ENCODE measurements around the gene MYL6B.
A peak's percentile ranks its signal among the peaks of the same experiment; 100 is the strongest.
"Not testable (repeated sequence)": the region's sequence is repeated elsewhere in the genome, so short reads cannot be mapped to it uniquely, and the experiment has no call there.

The MYL6B gene

DNA sequence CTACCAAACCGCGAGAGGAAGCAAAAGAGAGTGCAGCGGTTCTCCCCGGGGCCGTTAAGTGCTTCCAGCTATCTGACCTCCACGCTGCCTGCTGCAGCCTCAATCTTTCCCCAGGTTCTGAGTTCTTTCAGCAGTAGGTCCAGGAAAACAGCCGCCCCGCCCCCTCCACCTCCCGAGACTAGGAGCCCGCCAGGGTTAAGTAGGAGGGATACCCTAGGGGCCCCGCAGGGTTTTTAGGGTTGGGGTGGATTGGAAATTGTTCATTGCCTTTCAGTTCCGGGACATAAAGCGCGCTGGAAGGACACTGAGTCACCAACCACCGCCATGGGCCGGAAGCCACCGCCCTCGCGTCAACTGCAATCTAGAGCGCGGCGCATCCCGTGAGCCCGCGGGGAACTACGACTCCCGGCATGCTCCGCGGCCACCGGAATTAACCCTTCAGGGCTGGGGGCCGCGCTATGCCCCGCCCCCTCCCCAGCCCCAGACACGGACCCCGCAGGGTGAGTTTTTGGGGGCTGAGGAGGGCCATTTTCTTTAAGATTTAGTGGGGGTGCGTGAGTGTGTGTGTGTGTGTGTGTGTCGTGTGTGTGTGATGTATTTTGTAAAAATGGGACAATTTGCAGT is at the start of gene MYL6B:
TSS of gene MYL6B (plus strand) at position 456 of the 624 bp plus-strand sequence. CDS start 1,332 bp downstream, outside the sequence.
- DNase-seq (ENCODE audit: low read depth) = peak; percentile 92

DNA sequence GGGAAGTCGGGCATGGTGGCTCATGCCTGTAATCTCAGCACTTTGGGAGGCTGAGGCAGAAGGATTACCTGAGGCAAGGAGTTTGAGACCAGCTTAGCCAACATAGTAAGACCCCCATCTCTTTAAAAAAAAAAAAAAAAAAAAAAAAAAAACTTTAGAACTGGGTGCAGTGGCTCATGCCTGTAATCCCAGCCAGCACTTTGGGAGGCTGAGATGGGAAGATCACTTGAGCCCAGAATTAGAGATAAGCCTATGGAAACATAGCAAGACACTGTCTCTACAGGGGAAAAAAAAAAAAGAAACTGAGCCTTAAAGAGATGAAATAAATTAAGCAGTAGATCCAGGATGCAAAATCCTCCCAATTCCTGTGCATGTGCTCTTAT is 49.7 kb upstream of the MYL6B start:
- DNase-seq (ENCODE audit: low read depth) = no peak

DNA sequence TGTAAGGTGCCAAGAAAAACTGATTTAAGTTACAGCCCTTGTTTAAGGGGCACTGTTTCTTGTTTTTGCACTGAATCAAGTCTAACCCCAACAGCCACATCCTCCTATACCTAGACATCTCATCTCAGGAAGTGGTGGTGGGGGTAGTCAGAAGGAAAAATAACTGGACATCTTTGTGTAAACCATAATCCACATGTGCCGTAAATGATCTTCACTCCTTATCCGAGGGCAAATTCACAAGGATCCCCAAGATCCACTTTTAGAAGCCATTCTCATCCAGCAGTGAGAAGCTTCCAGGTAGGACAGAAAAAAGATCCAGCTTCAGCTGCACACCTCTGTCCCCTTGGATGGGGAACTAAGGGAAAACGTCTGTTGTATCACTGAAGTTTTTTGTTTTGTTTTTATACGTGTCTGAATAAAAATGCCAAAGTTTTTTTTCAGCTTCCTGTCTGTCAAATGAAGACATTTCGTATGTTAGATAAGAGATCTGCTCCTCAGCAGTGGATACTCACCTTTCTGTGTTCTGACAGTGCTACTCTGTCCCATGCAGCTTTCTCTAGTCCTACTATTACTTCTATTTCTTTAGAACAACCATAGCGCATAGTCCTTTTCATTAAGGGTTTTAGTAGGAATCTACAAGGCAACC is 49.2 kb upstream of the MYL6B start:
- DNase-seq (ENCODE audit: low read depth) = no peak

DNA sequence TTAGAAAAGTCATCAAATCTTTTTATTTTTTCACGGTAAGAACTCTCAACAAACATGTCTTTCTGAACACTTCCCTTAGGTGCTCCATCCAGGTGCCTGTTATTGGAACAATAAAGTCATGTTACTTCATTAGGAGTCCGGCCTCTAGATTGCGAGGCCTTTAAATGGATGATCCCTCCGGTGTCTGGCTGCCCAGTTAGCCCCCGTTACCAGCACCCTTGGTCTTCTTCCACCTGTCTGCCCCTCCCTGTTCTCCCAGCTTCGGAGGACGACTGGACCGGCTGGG is 48.6 kb upstream of the MYL6B start:
- DNase-seq (ENCODE audit: low read depth) = no peak

DNA sequence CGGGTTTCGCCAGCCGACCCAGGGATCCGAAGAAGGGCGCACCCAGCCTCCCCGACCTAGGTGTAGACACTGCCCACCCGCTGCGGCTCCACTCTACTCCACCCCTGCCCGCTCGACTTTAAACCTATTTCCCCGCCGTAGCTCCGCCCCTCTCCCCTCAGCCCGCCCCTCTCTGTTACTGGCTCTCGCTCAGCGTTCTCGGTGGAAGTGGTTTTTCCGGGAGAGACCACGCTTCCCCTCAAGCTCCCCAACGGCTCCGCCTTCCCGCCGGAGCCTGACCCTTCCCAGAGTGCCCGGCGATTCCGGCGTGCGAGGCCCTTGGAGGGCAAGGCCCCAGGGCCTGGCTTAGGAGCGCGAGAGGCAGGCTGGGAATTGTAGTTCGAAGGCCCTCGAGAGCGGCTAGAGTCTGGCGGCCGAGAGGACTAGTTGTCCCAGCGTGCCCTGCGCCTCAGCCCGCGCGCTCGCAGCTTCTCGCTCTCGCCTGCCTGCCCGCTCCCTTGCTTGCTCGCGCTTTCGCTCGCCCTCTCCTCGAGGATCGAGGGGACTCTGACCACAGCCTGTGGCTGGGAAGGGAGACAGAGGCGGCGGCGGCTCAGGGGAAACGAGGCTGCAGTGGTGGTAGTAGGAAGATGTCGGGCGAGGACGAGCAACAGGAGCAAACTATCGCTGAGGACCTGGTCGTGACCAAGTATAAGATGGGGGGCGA is 48.1 kb upstream of the MYL6B start, which contains the start of gene PA2G4:
TSS of gene PA2G4 (plus strand) at position 451 of the 706 bp plus-strand sequence. CDS start at position 630, 179 bp downstream.
- peak; percentile 94 for DNase-seq (ENCODE audit: low read depth)

DNA sequence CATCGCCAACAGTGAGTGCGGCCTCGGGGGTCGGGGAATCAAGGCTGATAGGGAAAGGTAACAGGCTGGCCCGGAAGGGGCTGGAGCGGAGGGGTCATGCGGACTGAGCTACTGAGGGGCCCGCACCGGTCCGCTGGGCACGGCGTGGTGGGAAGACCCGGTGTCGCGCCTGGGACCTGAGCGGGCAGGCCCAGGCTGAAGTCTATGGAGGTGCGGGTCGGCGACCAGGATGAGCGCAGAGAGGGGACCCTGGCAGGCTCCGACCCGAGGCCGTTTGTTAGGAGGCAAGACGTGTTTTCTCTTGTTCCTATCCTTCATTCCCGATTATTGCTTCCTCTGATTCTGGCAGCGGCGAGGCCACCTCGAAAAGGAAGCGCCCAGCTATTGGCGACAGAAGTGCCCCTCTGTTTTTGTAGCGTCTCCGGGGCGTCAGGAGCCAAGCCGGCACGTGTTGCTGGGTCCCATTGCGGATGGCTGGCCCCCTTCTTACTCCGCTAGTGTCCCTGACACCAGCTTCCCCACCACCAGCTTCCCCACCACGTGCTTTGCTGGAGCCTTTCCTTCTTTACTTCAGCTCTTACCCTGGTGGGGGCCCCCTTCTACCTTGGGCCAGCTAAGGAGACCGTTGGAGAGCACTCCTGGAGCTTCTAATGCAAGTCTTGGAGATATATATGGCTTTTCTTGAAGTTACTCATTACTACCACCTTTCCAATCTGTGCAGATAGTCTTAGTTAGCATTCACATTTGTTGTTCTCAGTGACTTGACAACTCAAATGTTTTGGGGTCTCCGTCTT is 47.4 kb upstream of the MYL6B start:
- DNase-seq (ENCODE audit: low read depth) = no peak

DNA sequence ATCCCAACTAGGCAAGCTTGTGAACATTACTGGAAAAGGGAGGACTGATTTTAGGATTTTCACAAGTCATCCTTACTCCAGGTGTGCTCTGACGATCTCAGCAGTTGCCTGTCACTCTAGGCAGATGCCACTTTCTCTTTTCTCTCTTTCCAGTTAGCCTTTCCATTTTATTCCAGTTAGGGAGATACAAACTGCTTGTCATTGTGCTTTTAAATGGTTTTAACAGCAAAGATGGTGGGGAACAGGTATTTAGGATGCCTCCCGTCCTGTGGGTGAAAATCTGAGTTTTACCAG is 46.8 kb upstream of the MYL6B start:
- no peak for DNase-seq (ENCODE audit: low read depth)

DNA sequence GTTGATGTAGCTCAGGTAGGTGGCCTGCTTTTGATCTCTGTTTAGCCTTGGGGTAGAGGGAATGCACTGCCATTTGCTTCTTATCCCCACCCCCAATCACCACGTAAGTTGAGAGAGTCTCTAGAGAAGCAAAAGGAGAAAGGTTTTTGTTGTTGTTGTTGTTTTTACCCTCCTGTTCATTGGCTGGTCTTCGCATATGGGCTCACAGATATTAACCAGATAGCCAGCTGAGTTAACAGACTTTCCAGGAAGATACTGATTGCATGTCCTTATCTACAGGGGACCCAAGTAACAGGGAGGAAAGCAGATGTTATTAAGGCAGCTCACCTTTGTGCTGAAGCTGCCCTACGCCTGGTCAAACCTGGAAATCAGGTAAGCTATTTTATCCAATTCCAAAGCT is 45.1 kb upstream of the MYL6B start:
- DNase-seq (ENCODE audit: low read depth) = no peak

DNA sequence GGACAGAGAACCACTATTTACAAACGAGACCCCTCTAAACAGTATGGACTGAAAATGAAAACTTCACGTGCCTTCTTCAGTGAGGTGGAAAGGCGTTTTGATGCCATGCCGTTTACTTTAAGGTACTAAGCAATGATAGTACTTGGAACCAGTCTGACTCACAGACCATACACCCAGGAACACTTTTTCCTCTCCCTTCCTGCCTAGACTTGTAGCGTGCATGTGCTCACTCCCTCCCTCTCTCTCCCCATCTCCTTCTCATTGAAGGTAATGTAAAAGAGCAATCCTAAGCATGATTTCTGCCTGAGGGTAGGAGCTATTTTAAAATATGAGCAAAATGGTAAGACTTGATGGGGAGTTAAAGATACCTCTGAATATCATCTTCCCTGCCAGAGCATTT is 41.8 kb upstream of the MYL6B start:
- DNase-seq (ENCODE audit: low read depth) = no peak

DNA sequence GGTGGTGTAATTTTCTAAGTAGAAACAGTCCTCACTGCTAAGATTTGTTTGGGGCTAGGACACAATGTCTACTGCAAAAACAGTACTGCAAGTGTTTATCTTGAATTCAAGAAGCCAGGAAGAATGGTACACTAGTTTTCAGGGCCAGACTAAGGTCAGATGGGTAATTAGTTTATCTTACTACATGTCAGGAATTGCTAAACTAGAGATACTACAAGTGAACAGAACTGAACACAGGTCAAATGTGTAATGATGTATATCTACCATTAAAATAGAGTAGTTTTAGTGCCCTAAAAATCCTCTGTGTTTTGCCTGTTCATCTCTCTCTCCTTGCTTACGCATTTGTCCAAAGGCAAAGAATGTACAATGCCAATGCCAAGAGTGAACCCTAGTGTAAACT is 38.3 kb upstream of the MYL6B start:
- no peak for DNase-seq (ENCODE audit: low read depth)

DNA sequence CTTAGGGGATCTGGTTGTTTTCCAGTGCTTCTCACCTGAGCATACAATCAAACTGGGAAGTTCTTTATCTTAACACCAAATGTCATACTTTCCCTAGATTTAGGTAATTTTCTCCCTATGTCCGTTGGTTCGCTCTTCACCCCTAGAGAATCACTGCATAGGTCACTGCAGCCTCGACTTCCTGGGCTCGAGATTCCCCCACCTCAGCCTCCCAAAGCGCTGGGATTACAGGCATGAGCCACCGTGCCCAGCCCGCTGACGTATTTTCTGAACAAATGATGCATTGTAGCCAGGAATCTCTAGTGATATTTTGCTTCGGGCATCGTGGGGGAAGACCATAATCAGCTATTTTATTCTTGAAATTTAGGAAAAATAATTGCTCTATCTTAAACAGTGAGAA is 37.1 kb upstream of the MYL6B start:
- DNase-seq (ENCODE audit: low read depth) = no peak

DNA sequence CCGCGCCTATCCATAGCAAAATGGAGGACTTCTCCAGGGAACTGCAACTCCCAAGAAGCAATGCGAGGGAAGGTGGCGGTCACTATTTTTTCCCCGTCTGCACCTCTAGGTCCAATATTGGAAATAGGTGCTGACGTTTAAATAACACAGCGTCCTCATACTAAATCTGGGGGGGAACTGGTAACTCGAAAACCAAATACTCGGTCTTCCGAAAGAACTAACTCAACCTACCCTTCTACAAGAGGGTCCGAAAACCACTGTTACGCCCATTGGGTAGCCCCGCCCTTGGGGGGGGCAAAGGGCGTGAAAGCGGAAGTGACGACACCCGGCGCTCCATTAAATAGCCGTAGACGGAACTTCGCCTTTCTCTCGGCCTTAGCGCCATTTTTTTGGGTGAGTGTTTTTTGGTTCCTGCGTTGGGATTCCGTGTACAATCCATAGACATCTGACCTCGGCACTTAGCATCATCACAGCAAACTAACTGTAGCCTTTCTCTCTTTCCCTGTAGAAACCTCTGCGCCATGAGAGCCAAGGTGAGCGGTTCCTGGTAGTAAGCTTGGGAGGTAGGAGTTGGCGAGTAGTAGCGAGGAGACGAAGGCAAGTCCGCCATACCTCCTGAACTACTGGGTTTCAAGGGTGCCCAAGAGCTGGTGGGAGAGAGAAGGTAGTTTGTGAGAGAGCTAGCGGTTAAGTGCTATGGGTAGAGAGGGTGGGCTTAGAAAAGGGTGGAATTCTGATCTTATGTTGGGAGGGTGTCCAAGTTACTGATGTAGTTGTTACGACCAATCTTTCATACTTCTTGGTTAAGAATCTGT is 35.9 kb upstream of the MYL6B start, which contains the start of gene RPL41:
TSS of gene RPL41 (plus strand) at position 367 of the 815 bp plus-strand sequence.
- DNase-seq (ENCODE audit: low read depth) = peak; percentile 88

DNA sequence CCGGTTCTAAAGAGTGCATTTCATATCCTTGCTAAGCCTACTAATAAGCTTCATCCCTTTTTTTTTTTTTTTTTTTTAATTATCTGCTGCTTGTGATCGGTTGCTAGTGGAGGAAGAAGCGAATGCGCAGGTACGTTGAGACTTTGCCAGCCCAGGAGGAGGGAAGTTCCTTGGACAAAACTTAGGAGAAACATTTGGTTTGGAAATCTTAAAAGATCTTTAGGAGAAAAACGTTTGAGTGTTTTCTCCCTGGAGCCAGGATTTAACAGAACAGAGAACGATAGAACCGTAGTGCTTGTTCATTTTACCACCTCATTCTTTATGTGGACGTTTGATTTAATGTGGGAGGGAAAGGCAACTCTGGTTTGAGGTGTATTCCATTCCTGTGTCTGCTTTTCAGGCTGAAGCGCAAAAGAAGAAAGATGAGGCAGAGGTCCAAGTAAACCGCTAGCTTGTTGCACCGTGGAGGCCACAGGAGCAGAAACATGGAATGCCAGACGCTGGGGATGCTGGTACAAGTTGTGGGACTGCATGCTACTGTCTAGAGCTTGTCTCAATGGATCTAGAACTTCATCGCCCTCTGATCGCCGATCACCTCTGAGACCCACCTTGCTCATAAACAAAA is 35.2 kb upstream of the MYL6B start:
- not testable (repeated sequence) for DNase-seq (ENCODE audit: low read depth)

DNA sequence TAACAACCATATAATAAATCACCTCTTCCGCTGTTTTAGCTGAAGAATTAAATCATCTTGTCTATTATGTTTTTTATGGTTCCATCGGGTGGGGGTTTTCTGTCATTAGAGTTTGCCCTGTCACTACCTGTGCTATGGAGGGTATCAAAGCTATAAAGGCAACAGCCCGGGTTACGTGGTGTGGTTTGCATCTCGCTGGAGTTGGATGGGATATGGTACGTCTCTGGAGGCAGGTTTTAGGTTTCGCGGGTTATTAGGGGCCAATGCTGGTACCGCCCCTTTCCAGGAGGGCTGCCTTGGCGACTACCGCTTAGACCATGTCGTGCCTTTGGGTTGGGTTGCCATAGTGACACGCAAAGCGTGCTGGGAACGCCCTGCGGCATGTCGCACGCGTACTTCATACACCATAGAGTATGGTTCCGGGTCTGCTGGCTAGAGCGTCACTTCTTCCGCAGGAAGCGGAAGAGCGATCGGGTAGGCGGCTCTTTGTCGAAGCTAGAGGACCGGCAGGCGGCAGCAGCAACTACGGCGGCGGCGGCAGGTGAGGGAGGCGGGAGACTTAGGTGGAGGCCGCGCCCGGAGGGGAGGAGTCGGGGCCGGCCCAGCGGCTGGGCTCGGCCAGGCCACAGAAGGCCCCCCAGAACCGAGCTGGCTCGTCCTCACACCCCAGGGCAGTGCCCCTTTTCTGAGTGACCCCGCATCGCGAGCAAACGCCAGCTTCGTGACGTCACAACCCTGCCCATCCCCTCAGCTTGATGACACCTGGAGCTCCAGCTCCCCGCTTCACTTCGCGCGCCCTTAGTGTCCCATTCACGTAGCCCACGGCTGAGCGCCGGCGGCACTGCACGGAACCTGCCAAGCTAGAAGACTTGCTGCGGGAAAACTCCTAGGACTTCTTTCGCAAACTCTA is 34.4 kb upstream of the MYL6B start, which contains the start of gene ZC3H10:
TSS of gene ZC3H10 (plus strand) at position 489 of the 910 bp plus-strand sequence. CDS start 2,297 bp downstream, outside the sequence.
- peak; percentile 97 for DNase-seq (ENCODE audit: low read depth)

DNA sequence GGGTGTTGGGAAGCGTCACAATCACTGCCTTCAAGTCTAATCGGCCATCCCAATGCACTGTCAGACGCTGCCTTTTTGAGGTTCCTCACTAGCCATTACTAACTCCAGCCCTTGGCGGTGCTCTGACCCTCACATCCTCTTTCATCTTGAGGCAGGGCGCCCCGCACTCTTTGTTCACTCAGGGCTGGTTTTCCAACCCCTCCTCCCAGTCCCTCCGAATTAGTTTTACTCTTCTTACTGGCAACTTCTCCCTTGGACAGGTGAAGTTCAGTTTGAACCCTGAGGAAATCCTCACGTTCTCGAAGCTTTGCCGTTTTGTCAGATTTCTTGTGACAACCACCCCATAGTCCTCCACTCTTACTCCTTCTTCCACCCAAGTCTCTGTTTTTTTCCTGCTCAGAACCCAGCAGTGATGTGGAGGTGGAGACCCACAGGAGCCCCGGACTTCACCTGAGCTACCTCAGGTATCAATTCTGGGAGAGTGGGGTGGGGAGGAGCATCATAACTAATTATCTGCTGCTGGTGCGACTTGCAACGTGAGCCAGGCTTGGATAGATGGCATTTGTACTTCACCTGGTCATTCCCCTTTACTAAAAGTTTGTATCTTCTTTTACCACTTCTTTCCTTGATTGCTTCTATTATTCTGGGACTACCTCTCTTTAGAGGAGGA is 33.6 kb upstream of the MYL6B start:
- DNase-seq (ENCODE audit: low read depth) = no peak

DNA sequence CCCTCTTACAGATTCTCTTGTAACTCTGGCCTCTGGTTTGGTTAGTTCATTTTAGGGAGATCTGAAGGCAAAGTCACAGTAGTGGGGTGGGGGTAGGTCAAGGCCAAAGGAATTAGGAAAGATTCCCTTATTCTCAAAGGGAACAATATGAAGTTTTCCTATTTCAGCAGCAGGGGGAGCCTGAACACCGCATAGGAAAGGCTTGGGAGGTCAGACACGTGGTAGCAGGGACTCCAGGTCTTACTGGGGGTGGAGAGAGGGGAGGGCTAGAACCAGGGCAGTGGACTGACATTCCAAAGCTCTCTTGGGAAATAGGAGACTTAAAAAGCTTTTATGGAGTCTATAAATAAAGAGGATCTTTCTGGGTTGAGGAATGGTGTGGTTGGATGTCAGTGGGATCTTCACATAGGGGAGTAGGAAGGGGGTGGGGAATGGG is 33.0 kb upstream of the MYL6B start:
- peak; percentile 51 for DNase-seq (ENCODE audit: low read depth)

DNA sequence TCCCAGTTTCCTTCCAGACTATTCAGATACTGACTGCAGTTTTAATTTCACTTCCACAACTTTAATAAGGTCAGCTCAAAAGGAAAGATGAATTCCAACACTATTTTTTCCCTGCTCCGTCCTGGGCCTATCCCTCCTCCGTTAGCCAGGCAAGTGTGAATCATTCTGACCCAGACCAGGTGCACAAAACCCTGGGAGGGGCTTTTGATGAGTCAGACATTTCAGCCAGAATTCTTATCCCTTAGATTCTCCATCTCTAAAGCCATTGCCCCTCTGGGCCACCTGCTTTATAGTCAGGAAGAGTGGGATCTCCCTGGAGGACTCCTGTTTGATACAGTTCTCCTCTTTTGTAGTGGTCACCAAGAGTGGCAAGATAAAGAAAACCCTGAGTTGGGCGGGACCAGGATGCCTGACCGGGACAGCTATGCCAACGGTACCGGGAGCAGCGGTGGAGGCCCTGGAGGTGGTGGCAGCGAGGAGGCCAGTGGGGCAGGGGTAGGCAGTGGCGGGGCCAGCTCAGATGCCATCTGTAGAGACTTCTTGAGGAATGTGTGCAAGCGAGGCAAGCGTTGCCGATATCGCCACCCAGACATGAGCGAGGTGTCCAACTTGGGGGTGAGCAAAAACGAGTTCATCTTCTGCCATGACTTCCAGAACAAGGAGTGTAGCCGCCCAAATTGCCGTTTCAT is 32.1 kb upstream of the MYL6B start:
- DNase-seq (ENCODE audit: low read depth) = no peak

DNA sequence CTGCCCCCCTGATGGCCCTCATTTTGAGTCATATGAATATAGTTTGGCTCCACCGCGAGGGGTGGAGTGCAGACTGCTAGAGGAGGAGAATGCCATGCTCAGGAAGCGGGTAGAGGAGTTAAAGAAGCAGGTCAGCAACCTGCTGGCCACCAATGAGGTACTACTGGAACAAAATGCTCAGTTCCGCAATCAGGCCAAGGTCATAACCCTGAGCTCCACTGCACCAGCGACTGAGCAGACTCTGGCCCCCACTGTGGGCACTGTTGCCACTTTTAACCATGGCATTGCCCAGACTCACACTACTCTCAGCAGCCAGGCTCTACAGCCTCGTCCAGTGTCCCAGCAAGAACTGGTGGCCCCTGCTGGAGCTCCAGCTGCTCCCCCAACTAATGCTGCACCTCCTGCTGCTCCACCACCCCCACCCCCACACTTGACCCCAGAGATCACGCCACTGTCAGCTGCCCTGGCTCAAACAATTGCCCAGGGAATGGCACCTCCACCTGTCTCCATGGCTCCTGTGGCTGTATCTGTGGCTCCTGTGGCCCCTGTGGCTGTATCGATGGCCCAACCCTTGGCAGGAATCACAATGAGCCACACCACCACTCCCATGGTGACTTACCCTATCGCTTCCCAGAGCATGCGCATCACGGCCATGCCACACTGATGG is 31.1 kb upstream of the MYL6B start:
- no peak for DNase-seq (ENCODE audit: low read depth)

Data from stimulated activated CD4-positive, alpha-beta T cell treated with anti-CD3 and anti-CD28 coated beads, Interleukin-2, amount 100 ng/mL, for 4 hours (primary cell).